GM23338 (cell line): Measurements from ENCODE around the gene PTPN12.

ENCODE experiments used
- EZH2 ChIP-seq: fragments of 200-600 bp; sonication (generic); IDR thresholded peaks from one replicate; pipeline ENCODE4 v1.8.0; 2017; ENCODE audit warnings: antibody characterized with exemption, mild to moderate bottlenecking, low read depth; ENCODE audit not compliant: unreplicated experiment
- ZNF331 ChIP-seq: fragments of 250-450 bp; sonication (Bioruptor Pico); IDR thresholded peaks from 2 replicates; pipeline ENCODE4 v1.5.0; 2020; ENCODE audit warnings: low read depth, mild to moderate bottlenecking, moderate library complexity
- TF ChIP-seq, protein P1 (sequence below), 2 experiments: fragments of 200-600 bp in 1 of 2; sonication (generic) in 1 of 2; conservative IDR thresholded peaks; 2 replicates each; pipeline versions ENCODE4 v1.5.1 to v1.6.1; 2016 to 2017; ENCODE audit warnings: antibody characterized with exemption in 2 of 2, low read depth in 2 of 2, mild to moderate bottlenecking in 2 of 2, moderate library complexity in 1 of 2

DNA sequence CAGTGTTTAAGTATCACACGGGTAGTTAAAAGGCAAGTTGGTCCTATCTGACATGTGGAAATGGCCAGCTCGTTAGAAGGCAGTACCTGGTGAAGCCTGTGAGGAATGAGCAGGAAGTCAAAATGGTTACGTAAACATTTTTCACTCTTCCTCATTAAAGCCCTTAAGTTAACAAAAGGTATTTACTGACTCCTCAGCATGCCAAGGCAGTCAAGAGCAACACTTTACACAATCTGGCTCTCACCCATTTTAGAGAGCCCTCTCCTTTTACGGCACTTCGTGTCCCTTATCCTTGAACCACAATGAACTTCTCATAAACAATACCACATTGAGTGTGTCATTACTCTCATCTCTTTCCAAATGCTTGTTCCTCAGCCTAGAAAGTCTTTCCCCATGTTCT, 148.1 kb downstream of the PTPN12 start:
- no peak for TF ChIP-seq ZNF331 (CRISPR knock-in tag)
- TF ChIP-seq, protein P1, sequence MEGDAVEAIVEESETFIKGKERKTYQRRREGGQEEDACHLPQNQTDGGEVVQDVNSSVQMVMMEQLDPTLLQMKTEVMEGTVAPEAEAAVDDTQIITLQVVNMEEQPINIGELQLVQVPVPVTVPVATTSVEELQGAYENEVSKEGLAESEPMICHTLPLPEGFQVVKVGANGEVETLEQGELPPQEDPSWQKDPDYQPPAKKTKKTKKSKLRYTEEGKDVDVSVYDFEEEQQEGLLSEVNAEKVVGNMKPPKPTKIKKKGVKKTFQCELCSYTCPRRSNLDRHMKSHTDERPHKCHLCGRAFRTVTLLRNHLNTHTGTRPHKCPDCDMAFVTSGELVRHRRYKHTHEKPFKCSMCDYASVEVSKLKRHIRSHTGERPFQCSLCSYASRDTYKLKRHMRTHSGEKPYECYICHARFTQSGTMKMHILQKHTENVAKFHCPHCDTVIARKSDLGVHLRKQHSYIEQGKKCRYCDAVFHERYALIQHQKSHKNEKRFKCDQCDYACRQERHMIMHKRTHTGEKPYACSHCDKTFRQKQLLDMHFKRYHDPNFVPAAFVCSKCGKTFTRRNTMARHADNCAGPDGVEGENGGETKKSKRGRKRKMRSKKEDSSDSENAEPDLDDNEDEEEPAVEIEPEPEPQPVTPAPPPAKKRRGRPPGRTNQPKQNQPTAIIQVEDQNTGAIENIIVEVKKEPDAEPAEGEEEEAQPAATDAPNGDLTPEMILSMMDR (conservative IDR thresholded peaks at IDR 0.05; ENCODE audit: low read depth in 2 of 2) = no peak
- no peak for TF ChIP-seq EZH2
